Activated CD8-positive, alpha-beta T cell treated with anti-CD3 and anti-CD28 coated beads, Interleukin-2, amount 10 ng/mL, durations not matched to agents 7 days and 5 days (primary cell): Measurements from ENCODE around the gene SGCA. TPM values are rescaled to one million over a fixed set of nuclear protein-coding genes. Genes with fewer than 3 reads are reported as not detected.
A peak's percentile ranks its signal among the peaks of the same experiment; 100 is the strongest.

Experiments used
- ATAC-seq: fragments of 150-1000 bp; cut with Tn5 transposase; one replicate; pipeline ENCODE4 v1.10.0; 2021; ENCODE audit warnings: moderate library complexity
- CTCF ChIA-PET: fragments of 350-600 bp; sonication (Branson Sonifier 250); formaldehyde crosslinking; loops from one replicate; lab custom pipeline; 2021; ENCODE audit warnings: antibody characterized with exemption; lab: Charles Lee
- POLR2A ChIA-PET: fragments of 350-600 bp; sonication (Branson Sonifier 250); formaldehyde crosslinking; loops from one replicate; lab custom pipeline; 2021; ENCODE audit warnings: antibody characterized with exemption; lab: Charles Lee
- DNase-seq: peaks from one replicate; pipeline ENCODE4 v3.0.0-alpha.2; 2020
- H3K27ac Mint-ChIP-seq: one replicate; pipeline ENCODE4 v1.8.0; 2021; ENCODE audit warnings: mild to moderate bottlenecking, mixed read lengths
- H3K27me3 Mint-ChIP-seq: one replicate; pipeline ENCODE4 v1.8.0; 2021; ENCODE audit warnings: low read depth, mixed read lengths
- H3K36me3 Mint-ChIP-seq: one replicate; pipeline ENCODE4 v1.8.0; 2021; ENCODE audit warnings: low read depth, mixed read lengths
- H3K4me1 Mint-ChIP-seq: one replicate; pipeline ENCODE4 v1.8.0; 2021; ENCODE audit warnings: low read depth, mixed read lengths
- H3K4me3 Mint-ChIP-seq: one replicate; pipeline ENCODE4 v1.8.0; 2021; ENCODE audit warnings: mild to moderate bottlenecking, mixed read lengths
- H3K9me3 Mint-ChIP-seq: one replicate; pipeline ENCODE4 v1.8.0; 2022; ENCODE audit warnings: mixed read lengths; ENCODE audit not compliant: insufficient read depth
- total RNA-seq, 2 experiments: library from RNA; stranded (reverse); gene quantifications; one replicate each; pipeline ENCODE4 v1.2.3, GENCODE V29; 2021

Gene SGCA
- total RNA-seq, 2 experiments from 2014 or later = not detected

DNA sequence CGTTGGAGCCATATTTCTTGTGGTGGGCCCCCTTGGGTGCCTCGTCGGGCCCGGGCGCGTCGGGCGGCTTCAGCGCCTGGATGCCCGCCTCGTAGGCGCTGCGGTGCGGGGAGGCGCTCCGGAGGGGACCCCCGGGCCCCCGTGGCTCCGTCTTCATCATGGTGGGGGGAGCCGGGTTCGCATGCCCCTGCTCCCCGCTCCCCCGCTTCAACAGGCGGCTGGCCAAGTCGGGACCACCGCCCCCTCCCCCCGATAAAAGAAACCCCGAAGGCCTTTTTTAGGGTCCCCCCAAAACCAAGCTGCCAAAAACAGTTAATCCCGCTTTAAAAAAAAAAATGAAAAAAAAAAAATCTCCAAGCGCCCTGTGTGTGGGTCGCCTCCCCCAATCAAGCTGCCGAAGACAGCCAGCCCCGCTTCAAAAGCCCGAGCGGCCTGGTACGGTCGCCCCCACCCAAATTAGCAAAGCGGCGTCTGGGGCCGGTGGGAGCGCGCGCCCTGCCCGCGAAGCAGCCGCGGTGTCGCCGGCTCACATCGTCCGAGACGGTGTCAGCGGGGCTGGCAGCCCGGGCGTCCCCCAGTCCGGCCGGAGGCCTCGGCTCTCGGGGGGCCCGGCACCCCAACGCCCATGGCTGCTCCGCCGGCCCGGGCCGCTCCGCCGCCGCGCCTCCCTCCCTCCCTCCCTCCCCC lies 15.3 kb upstream of the SGCA start, which contains the start of gene PPP1R9B:
Gene PPP1R9B (minus strand): TSS at position 324 of the 687 bp plus-strand sequence. CDS start 164 bp downstream, at position 160.
- POLR2A ChIA-PET = interaction anchor here (0.7 to 4.2 kb wide), 5 partner anchors 10 to 576 kb away, joined by 3 to 43 read pairs (median 5); partner anchors contain the start of gene PDK2
- no peaks in the 10 kb centered on the region for H3K9me3 Mint-ChIP-seq
- H3K4me3 Mint-ChIP-seq = peak within 1 kb of the TSS; percentile 95
- H3K4me1 Mint-ChIP-seq = peaks cover 53% of the 10 kb centered on the region
- H3K27me3 Mint-ChIP-seq = no peaks in the 10 kb centered on the region
- no peak for DNase-seq
- CTCF ChIA-PET = interaction anchor here (1.0 to 9.7 kb wide), 8 partner anchors 11 to 63 kb away, joined by 3 to 118 read pairs (median 4); partner anchors contain the start of gene SAMD14
- H3K27ac Mint-ChIP-seq = peak within 1 kb of the TSS; percentile 94
- ATAC-seq = peak; percentile 14
- H3K36me3 Mint-ChIP-seq = peaks cover 29% of the 10 kb centered on the region

DNA sequence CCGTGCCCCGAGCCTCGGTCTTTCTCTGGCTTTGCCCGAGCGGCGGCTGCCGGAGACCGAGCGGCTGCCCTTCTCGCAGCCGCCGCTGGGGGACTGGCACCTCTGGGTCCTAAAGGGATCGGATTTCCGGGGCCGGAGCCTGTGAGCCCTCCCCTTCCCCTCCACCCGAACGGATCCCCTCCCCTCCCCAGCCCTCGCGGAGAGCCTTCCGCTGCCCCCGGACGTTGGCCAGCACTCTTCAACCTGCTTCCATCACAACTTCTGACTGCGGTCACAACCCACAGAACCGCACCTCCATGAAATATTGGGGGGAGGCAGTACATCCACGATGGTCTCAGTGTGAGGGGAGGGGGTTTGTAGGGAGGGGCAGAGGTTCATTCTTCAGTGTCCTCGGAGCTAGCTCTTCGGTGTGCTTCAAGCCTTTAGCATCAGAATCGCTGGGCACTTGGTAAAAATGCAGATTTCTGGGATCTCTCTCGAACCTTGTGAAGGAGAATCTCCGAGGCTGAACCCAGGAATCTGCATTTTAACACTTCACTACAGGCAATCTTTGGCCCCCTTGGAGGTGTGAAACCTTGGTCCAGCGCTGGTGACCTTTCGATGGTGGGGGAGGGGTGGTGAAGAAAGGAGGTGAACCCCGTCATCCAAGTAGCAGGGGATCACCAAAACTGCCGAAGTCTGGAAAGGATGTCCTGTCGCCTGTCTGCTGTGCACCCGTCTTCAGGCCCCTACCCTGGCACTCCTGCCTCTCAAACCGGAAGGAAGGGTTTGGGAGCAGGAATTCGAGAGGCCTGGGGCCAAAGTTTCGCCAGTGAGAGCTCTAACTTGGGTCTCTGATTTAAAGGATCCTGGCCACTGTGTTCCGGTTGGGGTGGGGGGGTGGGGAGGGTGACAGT lies 14.5 kb upstream of the SGCA start:
- ATAC-seq (peak; percentile 77), DNase-seq (peak; percentile 94)
- peaks cover 23% of the 10 kb centered on the region for H3K36me3 Mint-ChIP-seq
- H3K27me3 Mint-ChIP-seq = no peaks in the 10 kb centered on the region
- H3K4me3 Mint-ChIP-seq = peak overlapping the region; percentile 84
- ChIA-PET CTCF (interaction anchor here (0.9 to 9.7 kb wide), 15 partner anchors 10 to 153 kb away, joined by 3 to 118 read pairs (median 5); partner anchors contain the start of genes SAMD14 and SGCA), POLR2A (interaction anchor here (0.7 to 4.2 kb wide), 7 partner anchors 8 to 715 kb away, joined by 3 to 43 read pairs (median 4); partner anchors contain the start of genes PDK2 and TOB1)
- H3K27ac Mint-ChIP-seq = peak overlapping the region; percentile 94
- no peaks in the 10 kb centered on the region for H3K9me3 Mint-ChIP-seq
- peaks cover 49% of the 10 kb centered on the region for H3K4me1 Mint-ChIP-seq

DNA sequence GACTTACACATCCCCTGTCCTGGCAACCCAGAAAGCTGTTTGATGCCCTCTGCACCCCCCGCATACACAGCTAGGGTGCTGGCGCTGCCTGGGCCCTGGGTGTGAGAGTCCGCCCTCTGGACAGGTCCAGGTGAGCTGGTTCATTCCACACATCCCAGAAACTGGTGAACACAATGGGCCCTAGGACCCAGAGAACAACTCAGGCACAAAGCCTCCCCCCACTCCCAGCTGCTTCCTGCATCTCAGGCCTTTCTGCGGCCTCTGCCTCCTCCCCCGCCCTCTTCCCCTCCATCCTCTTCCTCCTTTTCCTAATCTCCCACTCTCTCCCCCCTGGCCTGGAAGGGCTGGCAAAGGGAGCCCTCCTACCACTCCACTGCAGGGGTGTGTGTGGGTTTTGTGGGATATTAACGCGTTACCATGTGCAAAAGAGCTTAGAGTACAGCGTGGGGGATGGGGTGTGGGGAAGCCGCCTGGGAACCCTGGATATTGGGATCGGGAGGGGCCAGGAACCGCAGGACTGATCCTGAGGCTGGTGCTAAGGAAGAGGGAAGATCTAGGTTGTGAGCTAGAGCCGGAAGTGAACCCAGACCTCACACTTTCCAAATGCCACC lies 13.8 kb upstream of the SGCA start:
- peak; percentile 79 for DNase-seq
- CTCF ChIA-PET = interaction anchor here (0.8 to 9.7 kb wide), 12 partner anchors 9 to 154 kb away, joined by 3 to 118 read pairs (median 6); partner anchors contain the start of gene SGCA
- Mint-ChIP-seq H3K4me1 (peaks cover 43% of the 10 kb centered on the region), H3K4me3 (peak overlapping the region; percentile 84), H3K36me3 (peaks cover 16% of the 10 kb centered on the region), H3K9me3 (no peaks in the 10 kb centered on the region), H3K27ac (peak overlapping the region; percentile 94), H3K27me3 (no peaks in the 10 kb centered on the region)
- POLR2A ChIA-PET = interaction anchor here (0.7 to 4.2 kb wide), 7 partner anchors 9 to 714 kb away, joined by 3 to 43 read pairs (median 4); partner anchors contain the start of genes PDK2 and TOB1
- peak; percentile 32 for ATAC-seq

DNA sequence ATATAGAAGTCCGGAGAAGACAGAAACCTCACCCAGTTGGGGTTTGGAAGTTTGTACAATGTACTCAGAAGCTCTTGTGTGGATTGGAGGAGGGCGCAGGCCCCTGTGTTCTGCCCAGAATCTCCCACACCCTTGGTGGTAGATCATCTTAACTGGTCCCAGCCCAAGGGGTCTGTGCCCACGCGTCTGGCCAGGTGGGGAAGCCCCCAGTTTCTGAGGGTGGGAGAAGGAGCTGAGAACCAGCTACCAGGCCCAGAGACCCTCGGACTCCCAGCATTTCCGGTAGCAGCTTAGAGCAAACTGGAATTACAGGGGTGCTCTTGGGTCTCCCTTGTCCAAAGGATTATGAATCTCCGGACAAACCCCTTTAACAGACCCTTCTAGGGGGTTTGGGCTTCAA lies 13.1 kb upstream of the SGCA start:
- ChIA-PET POLR2A (interaction anchor here (1.7 to 4.2 kb wide), 3 partner anchors 9 to 58 kb away, joined by 8 to 43 read pairs (median 8); partner anchors contain the start of gene PDK2), CTCF (interaction anchor here (0.8 to 9.7 kb wide), 10 partner anchors 9 to 58 kb away, joined by 3 to 118 read pairs (median 6); partner anchors contain the start of gene SGCA)
- Mint-ChIP-seq H3K4me3 (no peak overlapping the region), H3K9me3 (no peaks in the 10 kb centered on the region), H3K27me3 (no peaks in the 10 kb centered on the region), H3K27ac (peak overlapping the region; percentile 94), H3K4me1 (peaks cover 44% of the 10 kb centered on the region), H3K36me3 (peaks cover 10% of the 10 kb centered on the region)
- ATAC-seq (no peak), DNase-seq (no peak)

DNA sequence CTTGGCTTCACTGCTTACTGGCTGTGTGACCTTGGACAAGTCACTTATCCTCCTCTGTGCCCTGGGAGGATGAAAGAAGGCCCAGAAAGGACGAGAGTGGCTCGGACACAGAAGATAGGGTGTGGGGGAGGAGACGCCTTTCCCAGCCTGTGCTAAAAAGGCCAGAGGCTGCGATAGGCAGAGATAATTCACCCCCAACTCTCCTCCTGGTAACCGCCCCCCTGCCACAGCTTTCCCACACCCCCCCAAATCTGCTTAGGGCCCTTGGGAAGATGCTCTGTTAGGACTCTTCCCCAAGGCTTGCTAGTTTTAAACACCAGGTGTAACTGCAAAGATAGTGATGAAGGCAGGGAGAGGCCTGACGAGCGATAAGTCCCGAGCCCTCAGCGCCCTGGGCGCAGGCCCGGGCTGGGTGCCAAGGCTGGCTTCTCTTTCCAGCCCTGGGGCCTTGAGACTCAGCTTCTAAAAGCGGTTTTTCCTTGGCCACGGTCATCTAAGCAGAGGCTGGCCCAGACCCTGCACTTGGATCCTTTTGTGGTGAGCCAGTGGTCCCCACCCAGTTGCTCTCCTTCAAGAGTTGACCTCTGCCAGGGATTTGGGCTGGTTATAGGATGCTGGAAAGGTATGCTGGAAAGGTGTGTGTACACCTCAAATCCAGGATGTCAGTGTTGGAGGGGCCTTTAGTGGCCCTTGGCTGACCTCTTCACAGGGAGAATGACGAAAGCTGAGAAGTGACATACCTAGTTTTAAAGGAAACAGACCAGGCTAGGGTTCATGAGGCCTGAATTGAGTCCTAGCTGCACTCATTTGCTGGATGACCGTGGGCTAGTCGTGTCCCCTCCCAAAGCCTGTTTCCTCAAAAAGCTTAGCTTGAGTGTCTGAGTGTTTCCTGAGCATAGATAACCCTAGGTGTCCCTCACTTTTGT lies 11.9 kb upstream of the SGCA start:
- peak overlapping the region; percentile 57 for H3K27ac Mint-ChIP-seq
- H3K36me3 Mint-ChIP-seq = peaks cover 2% of the 10 kb centered on the region
- no peaks in the 10 kb centered on the region for H3K27me3 Mint-ChIP-seq
- POLR2A ChIA-PET = interaction anchor here (0.7 kb wide), 1 partner anchor 226 kb away, joined by 3 read pairs; no protein-coding TSS in a partner anchor
- CTCF ChIA-PET = interaction anchor here (0.9 to 9.7 kb wide), 6 partner anchors 7 to 60 kb away, joined by 3 to 118 read pairs (median 14); no protein-coding TSS in a partner anchor
- DNase-seq (no peak), ATAC-seq (no peak)
- no peak overlapping the region for H3K4me3 Mint-ChIP-seq
- H3K9me3 Mint-ChIP-seq = no peaks in the 10 kb centered on the region
- peaks cover 53% of the 10 kb centered on the region for H3K4me1 Mint-ChIP-seq

DNA sequence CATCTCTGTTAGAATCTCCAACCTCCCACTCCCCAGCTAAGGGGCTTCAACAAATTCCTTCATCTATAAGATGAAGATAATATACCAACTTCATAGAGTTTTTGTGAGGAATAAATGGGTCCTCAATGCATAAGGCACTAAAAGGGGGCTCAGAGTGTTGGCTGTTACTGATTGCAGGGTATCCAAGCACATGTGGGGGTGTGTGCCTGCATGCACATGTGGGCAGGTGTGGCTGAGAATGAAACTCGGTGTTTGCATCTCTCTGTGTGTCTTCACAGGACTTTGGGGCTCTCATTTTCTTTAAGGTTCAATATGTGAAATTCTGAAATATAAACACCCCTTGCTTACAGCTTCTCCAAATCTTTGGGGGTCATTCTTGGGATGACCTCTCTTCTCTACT lies 11.2 kb upstream of the SGCA start:
- ATAC-seq = no peak
- Mint-ChIP-seq H3K4me3 (no peak overlapping the region), H3K4me1 (peaks cover 53% of the 10 kb centered on the region), H3K27me3 (no peaks in the 10 kb centered on the region), H3K9me3 (no peaks in the 10 kb centered on the region), H3K27ac (peak overlapping the region; percentile 57), H3K36me3 (no peaks in the 10 kb centered on the region)
- POLR2A ChIA-PET = interaction anchor here (0.7 kb wide), 1 partner anchor 225 kb away, joined by 3 read pairs; no protein-coding TSS in a partner anchor
- CTCF ChIA-PET = interaction anchor here (0.9 to 9.1 kb wide), 6 partner anchors 9 to 60 kb away, joined by 3 to 67 read pairs (median 6); no protein-coding TSS in a partner anchor
- DNase-seq = no peak

DNA sequence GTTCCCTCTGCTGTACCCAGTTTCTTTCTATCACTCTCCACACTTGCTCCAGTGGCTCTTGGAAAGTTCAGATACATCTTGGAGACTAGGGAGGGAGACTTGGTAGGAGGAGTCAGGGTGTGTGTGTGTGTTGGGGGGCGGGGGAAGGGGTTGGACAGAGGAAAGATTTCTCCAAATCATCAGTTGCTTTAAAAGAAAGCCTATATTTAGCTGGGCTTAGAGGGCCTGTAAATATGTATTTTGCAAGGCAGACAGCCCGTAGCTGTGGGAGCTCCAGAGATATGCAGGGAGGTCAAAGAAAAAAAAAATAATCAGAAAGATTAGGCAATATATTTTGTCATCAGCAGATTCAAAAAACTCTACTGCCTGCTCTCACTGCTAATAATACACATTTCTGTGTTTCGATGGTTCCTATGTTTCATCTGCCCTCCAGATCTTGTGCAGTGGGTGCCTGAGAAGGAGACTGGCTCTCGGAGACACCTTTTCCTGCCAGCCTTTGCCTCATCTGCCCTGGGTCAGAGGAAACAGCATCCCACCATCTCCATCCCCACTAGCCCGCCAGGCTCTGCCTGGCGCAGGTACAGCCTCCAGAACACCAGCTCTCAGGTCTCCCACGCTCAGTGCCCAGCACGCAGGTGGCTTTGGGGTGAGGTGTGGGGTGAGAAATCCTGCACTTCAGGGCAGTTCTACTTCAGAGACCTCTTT lies 10.5 kb upstream of the SGCA start:
- H3K27ac Mint-ChIP-seq = peak overlapping the region; percentile 57
- no peaks in the 10 kb centered on the region for H3K36me3 Mint-ChIP-seq
- H3K9me3 Mint-ChIP-seq = no peaks in the 10 kb centered on the region
- POLR2A ChIA-PET = no interaction called here
- peaks cover 59% of the 10 kb centered on the region for H3K4me1 Mint-ChIP-seq
- DNase-seq (no peak), ATAC-seq (no peak)
- no peak overlapping the region for H3K4me3 Mint-ChIP-seq
- peaks cover 6% of the 10 kb centered on the region for H3K27me3 Mint-ChIP-seq
- CTCF ChIA-PET = interaction anchor here (0.6 to 9.1 kb wide), 4 partner anchors 9 to 22 kb away, joined by 3 to 67 read pairs (median 4); no protein-coding TSS in a partner anchor

DNA sequence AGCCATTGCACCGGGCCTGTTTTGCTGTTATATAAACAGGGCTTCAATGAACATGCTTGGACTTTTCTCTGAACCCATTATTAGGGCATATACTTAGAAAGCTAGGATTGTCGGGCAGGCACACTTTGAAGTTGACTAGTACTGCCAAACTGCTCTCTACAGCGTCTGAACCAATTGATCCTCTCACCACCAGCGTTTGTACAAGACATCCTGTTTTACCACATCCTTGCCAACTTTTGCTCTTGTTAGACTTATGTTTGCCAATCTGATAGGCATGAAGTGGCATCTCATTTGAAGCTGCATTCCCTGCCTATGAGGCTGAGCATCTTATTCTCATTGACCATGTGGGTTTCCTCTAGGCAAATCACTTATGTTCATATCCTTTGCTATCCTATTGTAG lies 7.9 kb upstream of the SGCA start:
- Mint-ChIP-seq H3K27ac (peak overlapping the region; percentile 64), H3K4me1 (peaks cover 67% of the 10 kb centered on the region), H3K4me3 (peak overlapping the region; percentile 9), H3K27me3 (peaks cover 7% of the 10 kb centered on the region), H3K9me3 (no peaks in the 10 kb centered on the region), H3K36me3 (no peaks in the 10 kb centered on the region)
- DNase-seq (peak; percentile 58), ATAC-seq (no peak)
- ChIA-PET POLR2A (no interaction called here), CTCF (interaction anchor here (1.0 to 2.4 kb wide), 8 partner anchors 9 to 64 kb away, joined by 3 to 15 read pairs (median 4); no protein-coding TSS in a partner anchor)

DNA sequence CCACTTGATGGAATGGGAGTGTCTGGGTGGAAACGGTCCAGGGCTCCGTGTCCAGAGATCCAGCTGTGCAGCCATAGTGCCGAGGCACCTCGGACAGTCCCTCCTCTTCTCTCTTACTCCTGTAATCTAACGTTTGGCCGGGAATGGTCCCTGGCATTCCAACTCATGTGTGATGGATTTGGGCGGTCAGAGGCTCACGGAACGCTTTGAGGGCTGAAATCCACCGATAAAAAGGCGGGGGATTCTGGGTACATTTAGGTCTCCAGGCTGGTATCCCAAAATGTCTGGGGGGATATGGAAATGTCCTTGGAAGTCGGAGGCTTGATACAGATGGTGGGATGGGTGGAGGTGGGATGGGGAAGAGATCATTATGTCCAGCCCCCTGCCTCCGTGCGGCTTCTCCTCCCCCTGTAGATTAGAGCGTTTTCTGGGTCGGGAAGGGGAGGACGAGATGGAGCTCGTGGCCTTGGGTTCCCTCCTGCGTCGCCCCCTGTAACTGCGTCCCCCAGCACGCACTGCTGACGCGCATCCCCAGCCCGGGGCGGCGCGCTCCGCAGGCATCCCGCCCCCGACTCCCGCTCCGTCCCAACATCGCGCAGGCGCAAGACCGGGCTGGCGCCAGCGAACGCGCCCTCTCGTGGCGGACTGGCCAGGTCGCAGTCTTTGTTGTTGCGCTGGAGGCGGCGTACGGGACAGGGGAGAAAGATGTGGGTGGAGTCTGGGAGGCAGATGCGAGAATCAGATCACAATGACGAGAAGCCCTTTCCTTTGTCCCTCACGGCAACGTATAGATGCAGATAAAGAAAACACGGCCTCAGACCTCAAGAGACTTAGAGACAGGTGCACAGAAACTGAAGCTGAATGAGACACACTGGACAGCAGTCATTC lies 4.5 kb upstream of the SGCA start:
- H3K9me3 Mint-ChIP-seq = no peaks in the 10 kb centered on the region
- CTCF ChIA-PET = interaction anchor here (0.6 to 2.8 kb wide), 32 partner anchors 9 to 137 kb away, joined by 3 to 118 read pairs (median 5); partner anchors contain the start of genes COL1A1, PPP1R9B and TMEM92
- H3K36me3 Mint-ChIP-seq = no peaks in the 10 kb centered on the region
- H3K27me3 Mint-ChIP-seq = peaks cover 7% of the 10 kb centered on the region
- peak overlapping the region; percentile 75 for H3K4me3 Mint-ChIP-seq
- H3K4me1 Mint-ChIP-seq = peaks cover 49% of the 10 kb centered on the region
- POLR2A ChIA-PET = interaction anchor here (0.9 to 2.8 kb wide), 7 partner anchors 10 to 212 kb away, joined by 3 to 43 read pairs (median 4); partner anchors contain the start of genes EME1, MRPL27 and PPP1R9B
- peak; percentile 96 for DNase-seq
- ATAC-seq = peak; percentile 97
- H3K27ac Mint-ChIP-seq = peak overlapping the region; percentile 88
